ENCODE data around the gene ACAP1. TPM values are rescaled to one million over a fixed set of nuclear protein-coding genes. Genes with fewer than 3 reads are reported as not detected.

Gene ACAP1
- total and polyA plus RNA-seq, 9 of the 15 experiments (the other 6 are each of a cell fraction or from before 2014, with no cell fraction given): 0.15 to 8.5 (median 2.4) TPM

GRCh38 chr17:7308625-7309433 is 27.5 kb upstream of the ACAP1 start (continued):
- TF ChIP-seq, protein P1, sequence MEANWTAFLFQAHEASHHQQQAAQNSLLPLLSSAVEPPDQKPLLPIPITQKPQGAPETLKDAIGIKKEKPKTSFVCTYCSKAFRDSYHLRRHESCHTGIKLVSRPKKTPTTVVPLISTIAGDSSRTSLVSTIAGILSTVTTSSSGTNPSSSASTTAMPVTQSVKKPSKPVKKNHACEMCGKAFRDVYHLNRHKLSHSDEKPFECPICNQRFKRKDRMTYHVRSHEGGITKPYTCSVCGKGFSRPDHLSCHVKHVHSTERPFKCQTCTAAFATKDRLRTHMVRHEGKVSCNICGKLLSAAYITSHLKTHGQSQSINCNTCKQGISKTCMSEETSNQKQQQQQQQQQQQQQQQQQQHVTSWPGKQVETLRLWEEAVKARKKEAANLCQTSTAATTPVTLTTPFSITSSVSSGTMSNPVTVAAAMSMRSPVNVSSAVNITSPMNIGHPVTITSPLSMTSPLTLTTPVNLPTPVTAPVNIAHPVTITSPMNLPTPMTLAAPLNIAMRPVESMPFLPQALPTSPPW (CRISPR knock-in tag; IDR thresholded peaks at IDR 0.05): peak; percentile 94
- no peak for TF ChIP-seq NFE2 (IDR thresholded peaks at IDR 0.05; ENCODE audit: low read depth)
- TF ChIP-seq CXXC5 (CRISPR knock-in tag; IDR thresholded peaks at IDR 0.05): no peak
- TF ChIP-seq POLR2AphosphoS5 (IDR thresholded peaks at IDR 0.05; ENCODE audit: control insufficient read depth, insufficient read depth, low read depth, low read length): peak; percentile 11; the same call in 1 of the 2 replicates
- TF ChIP-seq PHF8 (IDR thresholded peaks at IDR 0.05; ENCODE audit: borderline replicate concordance, low read length): peak; percentile 22; the same call in 1 of the 2 replicates
- TF ChIP-seq ZNF75A (CRISPR knock-in tag; IDR thresholded peaks at IDR 0.05): peak; percentile 76; the same call in 1 of the 2 replicates
- no peak for TF ChIP-seq ZNF316 (IDR thresholded peaks at IDR 0.05)
- TF ChIP-seq POLR2B (IDR thresholded peaks at IDR 0.05; ENCODE audit: low read depth, partially characterized antibody): peak; percentile 66
- no peak for TF ChIP-seq MAFK (IDR thresholded peaks at IDR 0.05; ENCODE audit: low read length)
- TF ChIP-seq, protein P2, sequence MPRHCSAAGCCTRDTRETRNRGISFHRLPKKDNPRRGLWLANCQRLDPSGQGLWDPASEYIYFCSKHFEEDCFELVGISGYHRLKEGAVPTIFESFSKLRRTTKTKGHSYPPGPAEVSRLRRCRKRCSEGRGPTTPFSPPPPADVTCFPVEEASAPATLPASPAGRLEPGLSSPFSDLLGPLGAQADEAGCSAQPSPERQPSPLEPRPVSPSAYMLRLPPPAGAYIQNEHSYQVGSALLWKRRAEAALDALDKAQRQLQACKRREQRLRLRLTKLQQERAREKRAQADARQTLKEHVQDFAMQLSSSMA (CRISPR knock-in tag; IDR thresholded peaks at IDR 0.05): no peak
- no peak for TF ChIP-seq PHB (CRISPR knock-in tag; IDR thresholded peaks at IDR 0.05)
- no peak for TF ChIP-seq CREB3 (tag; conservative IDR thresholded peaks at IDR 0.05; ENCODE audit: low read depth)
- TF ChIP-seq BRD4 (IDR thresholded peaks at IDR 0.05): no peak
- TF ChIP-seq PML (IDR thresholded peaks at IDR 0.05; ENCODE audit: low read length): peak; percentile 40; the same call in 1 of the 2 replicates
- TF ChIP-seq TAF1 (IDR thresholded peaks at IDR 0.05; ENCODE audit: control insufficient read depth, extremely low read depth, insufficient read depth, low read length, severe bottlenecking): peak; percentile 62
- peak; percentile 72 for TF ChIP-seq ZNF143 (CRISPR knock-in tag; IDR thresholded peaks at IDR 0.05)
- 0 out of 2 replicates have a peak, but pooled peaks have one; percentile 14 for TF ChIP-seq FOSL1 (tag; conservative IDR thresholded peaks at IDR 0.05)
- no peak for TF ChIP-seq ZNF699 (CRISPR knock-in tag; IDR thresholded peaks at IDR 0.05; ENCODE audit: insufficient replicate concordance)
- TF ChIP-seq NKRF (IDR thresholded peaks at IDR 0.05; ENCODE audit: borderline replicate concordance): peak; percentile 51
- TF ChIP-seq, protein P3, sequence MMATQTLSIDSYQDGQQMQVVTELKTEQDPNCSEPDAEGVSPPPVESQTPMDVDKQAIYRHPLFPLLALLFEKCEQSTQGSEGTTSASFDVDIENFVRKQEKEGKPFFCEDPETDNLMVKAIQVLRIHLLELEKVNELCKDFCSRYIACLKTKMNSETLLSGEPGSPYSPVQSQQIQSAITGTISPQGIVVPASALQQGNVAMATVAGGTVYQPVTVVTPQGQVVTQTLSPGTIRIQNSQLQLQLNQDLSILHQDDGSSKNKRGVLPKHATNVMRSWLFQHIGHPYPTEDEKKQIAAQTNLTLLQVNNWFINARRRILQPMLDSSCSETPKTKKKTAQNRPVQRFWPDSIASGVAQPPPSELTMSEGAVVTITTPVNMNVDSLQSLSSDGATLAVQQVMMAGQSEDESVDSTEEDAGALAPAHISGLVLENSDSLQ (IDR thresholded peaks at IDR 0.05): peak; percentile 35; the same call in 1 of the 2 replicates
- TF ChIP-seq POLR2A (conservative IDR thresholded peaks at IDR 0.05): peak; percentile 92
- TF ChIP-seq NFRKB (IDR thresholded peaks at IDR 0.05; ENCODE audit: low read depth): 0 out of 2 replicates have a peak, but pooled peaks have one; percentile 24
- TF ChIP-seq KAT7 (CRISPR knock-in tag; IDR thresholded peaks at IDR 0.05; ENCODE audit: borderline replicate concordance): no peak

Data from K562 (cell line).